LNCaP clone FGC (cell line): ENCODE data around the gene ITGB7.
"Not testable (repeated sequence)": the region's sequence is repeated elsewhere in the genome, so short reads cannot be mapped to it uniquely, and the experiment has no call there.

ENCODE experiments used
- DNase-seq: peaks from one replicate; pipeline ENCODE4 v3.0.0-alpha.2; 2011; ENCODE audit warnings: low read depth
- H3K4me3 ChIP-seq: 2 replicates; pipeline ENCODE4 v1.5.1; 2011; ENCODE audit warnings: mild to moderate bottlenecking, low read depth, low read length, control low read depth
- TF ChIP-seq, protein P1 (sequence below): IDR thresholded peaks from 2 replicates; pipeline ENCODE4 v1.5.1; 2012; ENCODE audit warnings: mild to moderate bottlenecking; ENCODE audit not compliant: control insufficient read depth, insufficient read depth; ENCODE audit errors: extremely low read depth

ITGB7 gene

DNA sequence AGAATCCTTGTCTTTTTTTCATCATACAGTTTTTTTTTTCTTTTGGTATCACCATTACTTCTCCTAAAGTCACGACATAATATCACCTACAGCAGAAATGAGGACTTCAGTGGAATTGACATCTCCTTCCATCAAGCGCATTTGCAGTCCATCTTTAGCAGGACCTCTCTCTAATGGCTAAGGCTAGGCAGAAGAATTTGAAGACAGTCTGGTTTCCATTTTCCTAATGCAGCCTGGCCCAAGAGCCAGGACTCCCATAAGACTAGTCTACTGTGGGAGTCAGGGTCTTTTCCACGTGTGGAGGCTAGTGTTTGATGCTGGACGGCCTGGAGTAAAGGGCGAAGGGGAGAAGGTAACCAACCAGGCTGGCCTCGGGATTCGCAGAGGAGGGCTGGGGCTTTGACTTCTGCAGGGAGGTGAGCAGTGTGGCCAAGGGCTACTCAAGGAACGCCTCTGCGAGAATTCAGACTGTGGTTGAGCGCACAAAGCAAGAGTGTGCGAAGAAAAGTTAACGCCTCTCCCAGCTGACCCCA is 27.3 kb downstream of the ITGB7 start:
- DNase-seq: no peak
- TF ChIP-seq, protein P1, sequence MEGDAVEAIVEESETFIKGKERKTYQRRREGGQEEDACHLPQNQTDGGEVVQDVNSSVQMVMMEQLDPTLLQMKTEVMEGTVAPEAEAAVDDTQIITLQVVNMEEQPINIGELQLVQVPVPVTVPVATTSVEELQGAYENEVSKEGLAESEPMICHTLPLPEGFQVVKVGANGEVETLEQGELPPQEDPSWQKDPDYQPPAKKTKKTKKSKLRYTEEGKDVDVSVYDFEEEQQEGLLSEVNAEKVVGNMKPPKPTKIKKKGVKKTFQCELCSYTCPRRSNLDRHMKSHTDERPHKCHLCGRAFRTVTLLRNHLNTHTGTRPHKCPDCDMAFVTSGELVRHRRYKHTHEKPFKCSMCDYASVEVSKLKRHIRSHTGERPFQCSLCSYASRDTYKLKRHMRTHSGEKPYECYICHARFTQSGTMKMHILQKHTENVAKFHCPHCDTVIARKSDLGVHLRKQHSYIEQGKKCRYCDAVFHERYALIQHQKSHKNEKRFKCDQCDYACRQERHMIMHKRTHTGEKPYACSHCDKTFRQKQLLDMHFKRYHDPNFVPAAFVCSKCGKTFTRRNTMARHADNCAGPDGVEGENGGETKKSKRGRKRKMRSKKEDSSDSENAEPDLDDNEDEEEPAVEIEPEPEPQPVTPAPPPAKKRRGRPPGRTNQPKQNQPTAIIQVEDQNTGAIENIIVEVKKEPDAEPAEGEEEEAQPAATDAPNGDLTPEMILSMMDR: no peak
- H3K4me3 ChIP-seq: peak overlapping the region; percentile 72

DNA sequence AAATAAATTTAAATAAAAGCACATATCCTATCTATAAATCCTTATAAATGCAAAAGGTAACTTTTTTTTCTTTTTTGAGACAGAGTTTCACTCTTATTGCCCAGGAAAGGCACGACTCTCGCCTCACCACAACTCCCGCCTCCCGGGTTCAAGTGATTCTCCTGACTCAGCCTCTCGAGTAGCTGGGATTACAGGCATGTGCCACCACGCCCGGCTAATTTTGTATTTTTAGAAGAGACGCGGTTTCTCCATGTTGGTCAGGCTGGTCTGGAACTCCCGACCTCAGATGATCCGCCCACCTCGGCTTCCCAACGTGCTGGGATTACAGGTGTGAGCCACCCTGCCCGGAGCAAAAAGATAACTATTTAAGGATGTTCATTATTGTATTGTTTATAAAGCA is 28.2 kb downstream of the ITGB7 start:
- not testable (repeated sequence) for H3K4me3 ChIP-seq, DNase-seq

DNA sequence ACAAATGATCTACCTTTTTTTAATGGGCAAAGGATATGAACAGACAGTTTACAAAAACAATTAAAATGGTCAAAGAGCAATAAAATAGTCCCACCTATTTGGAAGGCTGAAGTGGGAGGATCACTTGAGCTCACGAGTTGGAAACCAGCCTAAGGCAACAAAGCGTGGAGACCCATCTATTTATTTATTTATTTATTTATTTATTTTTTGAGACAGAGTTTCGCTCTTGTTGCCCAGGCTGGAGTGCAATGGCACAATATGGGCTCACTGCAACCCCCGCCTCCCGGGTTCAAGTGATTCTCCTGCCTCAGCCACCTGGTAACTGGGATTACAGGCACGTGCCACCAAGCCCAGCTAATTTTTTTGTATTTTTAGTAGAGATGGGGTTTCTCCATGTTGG is 29.6 kb downstream of the ITGB7 start:
- H3K4me3 ChIP-seq: not testable (repeated sequence)
- DNase-seq: peak; percentile 52

DNA sequence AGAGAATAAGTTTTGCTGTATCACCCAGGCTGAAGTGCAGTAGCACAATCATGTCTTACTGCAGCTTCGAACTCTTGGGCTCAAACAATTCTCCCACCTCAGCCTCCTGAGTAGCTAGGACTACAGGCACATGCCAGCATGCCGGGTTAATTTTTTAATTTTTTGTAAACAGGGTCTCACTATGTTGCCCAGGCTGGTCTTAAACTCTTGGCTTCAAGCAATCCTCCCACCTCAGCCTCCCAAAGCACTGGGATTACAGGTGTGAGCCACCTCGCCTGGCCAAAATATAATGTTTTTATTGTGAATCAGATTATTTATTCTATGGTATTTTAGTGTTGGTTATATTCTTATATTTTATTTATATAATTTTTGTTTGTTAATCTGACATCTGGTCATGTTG is 30.3 kb downstream of the ITGB7 start:
- H3K4me3 ChIP-seq: no peak overlapping the region
- DNase-seq: no peak
- TF ChIP-seq, protein P1: no peak

DNA sequence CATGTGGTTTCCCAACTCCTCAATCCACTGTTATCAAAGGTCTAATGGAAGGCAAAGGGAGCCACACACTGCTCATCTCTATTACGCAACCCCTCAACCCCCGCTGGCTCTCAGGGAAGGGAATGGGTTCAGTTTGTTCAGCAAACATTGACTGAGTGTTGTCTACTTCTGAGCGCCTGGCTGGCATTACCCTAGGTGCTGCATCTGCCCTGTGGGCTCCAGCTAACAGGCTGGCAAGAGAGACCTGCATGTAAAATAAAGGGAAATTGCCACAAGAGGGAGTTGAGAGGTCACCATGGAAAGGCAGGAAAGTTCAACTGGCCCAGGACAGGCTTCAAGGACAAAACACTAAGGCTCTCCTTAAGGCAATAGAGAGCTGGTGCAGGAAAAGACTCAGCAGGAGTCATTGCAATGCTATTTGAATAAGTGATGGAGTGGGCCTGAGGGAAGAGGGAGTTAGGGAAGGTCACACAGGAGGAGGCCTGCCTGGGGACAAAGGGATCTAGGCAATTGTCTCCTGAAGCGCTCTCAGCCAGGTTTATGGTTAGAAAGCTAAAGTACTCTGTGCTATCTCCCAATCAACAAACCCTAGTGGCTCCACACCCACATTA is 32.1 kb downstream of the ITGB7 start:
- DNase-seq: peak; percentile 95
- no peak overlapping the region for H3K4me3 ChIP-seq
- TF ChIP-seq, protein P1: peak; percentile 62

DNA sequence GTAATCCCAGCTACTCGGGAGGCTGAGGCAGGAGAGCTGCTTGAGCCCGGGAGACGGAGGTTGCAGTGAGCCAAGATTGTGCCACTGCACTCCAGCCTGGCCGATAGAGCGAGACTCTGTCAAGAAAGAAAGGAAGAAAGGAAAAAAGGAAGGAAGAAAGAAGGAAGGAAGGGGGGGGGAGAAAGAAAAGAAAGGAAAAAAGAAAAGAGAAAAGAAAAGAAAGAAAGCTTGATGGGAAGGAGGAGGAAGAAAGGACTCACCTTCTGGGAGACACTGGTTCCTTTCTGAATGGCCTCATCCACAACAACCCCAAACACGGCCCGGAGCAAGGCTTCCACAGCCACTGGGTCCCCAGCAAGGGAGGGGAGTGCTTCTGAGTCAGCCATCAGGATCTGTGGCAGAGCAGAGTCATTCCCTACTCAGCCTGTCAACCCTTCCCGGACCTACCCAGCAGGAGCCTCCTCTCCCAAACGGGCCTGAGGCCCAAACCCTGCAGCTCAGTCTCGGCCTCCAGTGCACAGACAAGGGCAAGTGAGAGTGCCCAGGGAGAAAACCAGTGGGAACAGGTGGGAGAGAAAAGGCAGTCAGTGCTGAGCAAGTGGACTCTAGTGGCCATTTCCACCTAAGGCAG is 33.9 kb downstream of the ITGB7 start:
- DNase-seq: no peak
- no peak overlapping the region for H3K4me3 ChIP-seq
- TF ChIP-seq, protein P1: no peak

DNA sequence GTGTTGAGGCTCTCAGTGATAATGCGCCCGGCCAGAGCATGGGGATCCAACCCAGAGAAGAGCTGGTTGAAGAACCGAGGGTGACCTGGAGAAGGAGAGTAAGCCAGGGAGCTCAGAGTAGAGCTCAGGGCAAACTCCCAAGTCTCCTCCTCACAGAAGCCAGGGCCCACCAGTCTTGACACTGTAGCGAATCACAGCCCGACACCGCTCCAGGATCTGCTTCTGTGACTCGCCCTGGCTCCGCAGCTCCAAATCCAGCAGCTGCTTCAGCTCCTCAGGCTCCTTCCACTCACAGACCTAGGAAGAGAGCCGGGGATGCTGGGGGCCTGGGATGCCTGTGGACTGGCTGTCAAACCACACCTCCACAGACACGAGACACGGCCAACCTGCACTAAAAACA is 34.7 kb downstream of the ITGB7 start:
- no peak for DNase-seq

More for the DNA sequence above, 34.7 kb downstream of the ITGB7 start:
- H3K4me3 ChIP-seq: no peak overlapping the region
- TF ChIP-seq, protein P1: no peak
